GM10847 (cell line): ENCODE data around the gene P3H4.

Experiments used
- POLR2A ChIP-seq: IDR thresholded peaks from 2 replicates; pipeline ENCODE4 v1.6.1; 2011; ENCODE audit not compliant: insufficient read length; ENCODE audit errors: extremely low read depth

P3H4 gene

DNA sequence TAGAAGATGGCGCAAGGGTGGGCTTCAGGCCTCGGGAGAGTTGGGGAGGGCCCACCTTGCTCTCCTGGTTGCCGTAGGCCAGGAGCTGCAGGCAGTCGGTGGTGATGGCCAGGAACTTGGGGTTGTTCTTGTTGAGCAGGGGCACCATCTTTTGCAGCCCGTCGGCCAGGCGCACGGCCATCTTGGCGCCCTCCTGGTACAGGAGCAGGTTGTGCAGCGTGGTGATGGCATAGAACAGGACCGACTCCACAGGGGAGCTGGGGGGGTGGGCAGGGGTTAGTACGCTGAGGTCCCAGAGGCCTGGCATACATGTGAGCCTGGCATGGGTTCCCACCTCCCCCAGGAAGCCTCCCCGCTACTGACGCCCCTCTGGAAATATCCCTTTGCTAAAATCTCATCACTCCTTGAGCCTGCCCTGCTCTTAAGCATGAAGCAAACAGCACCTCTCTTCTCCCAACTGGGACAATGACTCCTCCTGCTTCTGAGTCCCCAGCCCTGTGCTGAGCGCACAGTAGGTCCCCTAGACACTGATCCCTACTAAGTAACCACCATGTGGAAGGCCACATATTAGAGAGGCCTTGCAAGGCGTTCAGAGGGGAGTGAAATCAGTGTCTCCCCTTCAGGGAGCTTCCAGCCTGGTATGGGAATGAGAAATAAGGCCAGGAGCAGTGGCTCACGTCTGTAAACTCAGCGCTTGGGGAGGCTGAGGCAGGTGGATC is 44.3 kb downstream of the P3H4 start:
- no peak for TF ChIP-seq POLR2A

DNA sequence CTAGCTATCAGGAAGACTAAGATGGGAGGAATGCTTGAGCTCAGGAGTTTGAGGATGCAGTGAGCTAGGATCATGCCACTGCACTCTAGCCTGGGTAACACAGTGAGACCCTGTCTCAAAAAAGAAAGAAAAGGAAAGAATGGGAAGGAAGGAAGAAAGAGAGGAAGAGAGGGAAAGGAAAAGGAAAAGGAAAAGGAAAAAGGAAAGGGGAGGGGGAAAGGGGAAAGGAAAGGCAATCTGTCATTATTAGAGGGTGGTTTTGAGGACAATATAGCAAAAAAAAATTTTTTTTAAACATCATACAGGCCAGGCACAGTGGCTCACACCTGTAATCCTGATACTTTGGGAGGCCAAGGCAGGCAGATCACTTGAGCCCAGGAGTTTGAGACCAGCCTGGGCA is 45.6 kb downstream of the P3H4 start:
- no peak for TF ChIP-seq POLR2A

DNA sequence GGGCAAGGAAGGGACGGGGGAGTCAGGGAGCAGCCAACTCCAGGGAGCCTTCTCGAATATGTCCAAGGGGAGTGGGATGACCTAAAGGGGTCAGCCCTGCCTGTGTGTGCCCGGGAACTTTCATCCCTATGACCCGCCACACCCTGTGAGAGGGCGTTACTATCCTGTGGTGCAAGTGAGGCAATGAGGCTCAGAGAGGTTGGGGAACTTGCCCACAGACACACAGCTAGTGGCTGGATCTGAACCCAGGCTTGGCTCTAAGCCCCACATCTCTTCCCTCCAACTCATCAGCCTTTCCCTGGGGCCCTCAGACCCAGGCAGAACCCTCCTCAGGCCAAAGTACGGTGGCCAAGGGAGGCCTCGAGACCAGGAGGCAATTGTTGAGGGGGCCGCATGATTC is 48.4 kb downstream of the P3H4 start:
- TF ChIP-seq POLR2A: no peak

DNA sequence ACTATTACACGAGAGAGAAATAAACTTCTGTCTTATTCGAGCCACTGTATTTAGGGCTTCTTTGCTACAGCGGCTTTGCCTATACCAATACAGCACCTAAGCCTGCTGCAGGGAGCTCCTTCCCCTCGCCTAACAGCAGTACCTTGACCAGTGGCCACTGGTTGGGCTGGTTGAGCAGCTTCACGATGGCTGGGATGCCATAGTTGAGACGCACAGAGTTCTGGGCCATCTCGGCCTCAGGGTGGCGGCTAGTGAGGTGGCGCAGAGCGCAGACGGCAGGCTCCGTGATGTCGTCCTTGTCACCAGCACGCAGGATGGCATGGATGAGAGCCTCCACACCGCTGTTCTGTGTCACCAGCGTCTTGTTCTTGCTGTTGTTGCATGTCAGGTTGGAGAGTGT is 48.9 kb downstream of the P3H4 start:
- TF ChIP-seq POLR2A: no peak

DNA sequence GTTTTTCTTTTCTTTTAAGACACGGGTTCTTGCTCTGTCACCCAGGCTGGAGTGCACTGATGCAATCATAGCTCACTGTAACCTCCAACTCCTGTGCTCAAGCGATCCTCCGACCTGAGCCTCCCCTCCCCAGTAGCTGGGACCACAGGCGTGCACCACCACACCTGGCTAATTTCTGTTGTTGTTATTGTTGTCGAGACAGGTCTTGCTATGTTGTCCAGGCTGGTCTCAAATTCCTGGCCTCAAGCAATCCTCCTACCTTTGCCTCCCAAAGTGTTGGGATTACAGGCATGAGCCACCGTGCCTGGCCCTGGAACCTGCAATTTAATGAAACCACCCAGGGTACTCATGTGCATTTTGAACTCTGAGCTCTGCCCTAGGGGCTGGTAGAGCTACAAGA is 49.4 kb downstream of the P3H4 start:
- no peak for TF ChIP-seq POLR2A

DNA sequence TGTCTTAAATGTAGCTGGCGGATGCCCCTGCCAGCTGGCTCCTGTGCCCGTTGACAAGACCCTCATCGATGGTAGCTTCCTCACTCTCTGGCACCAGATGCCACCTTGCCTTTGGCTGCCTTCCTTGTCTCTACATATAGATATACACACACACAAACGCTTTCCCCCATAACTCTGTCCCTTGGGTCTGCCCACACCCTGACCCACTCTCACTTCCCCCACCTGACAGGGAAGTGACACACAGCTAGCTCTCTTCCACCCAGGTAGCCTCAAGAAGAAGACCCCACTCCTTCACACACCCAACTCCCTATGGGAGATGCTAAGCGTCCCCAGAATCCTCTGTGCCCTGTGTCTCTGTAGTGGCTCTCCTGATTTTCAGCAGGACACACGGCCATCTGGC is 50.9 kb downstream of the P3H4 start:
- no peak for TF ChIP-seq POLR2A

DNA sequence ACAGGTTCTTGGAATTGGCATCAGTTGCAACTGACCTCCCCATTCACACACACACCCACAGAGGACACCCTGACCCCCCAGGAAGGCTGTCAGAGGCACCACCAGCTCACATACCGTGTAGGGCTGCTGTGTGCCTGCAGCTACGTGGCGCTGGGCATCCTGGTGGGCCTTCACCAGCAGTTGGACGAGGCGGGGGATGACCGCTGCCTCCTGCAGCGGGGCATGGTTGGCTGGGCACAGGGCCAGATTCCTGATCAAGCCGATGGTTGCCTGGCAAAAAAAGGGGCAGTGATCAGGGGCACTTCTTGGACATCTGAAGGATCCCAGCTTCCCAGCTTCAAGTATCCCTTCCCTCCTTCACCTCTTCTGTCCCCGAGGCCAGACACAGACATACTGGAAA is 53.1 kb downstream of the P3H4 start:
- TF ChIP-seq POLR2A: no peak

- TF ChIP-seq POLR2A: no peak
These were observed 57.7 kb downstream of the P3H4 start for GRCh38 chr17:41754066-41754465.
